ENCODE data around the gene VAPA. TPM values are rescaled to one million over a fixed set of nuclear protein-coding genes. Genes with fewer than 3 reads are reported as not detected.

The VAPA gene
- total RNA-seq, 6 experiments from 2014 or later: 184 to 237 (median 206) TPM

DNA sequence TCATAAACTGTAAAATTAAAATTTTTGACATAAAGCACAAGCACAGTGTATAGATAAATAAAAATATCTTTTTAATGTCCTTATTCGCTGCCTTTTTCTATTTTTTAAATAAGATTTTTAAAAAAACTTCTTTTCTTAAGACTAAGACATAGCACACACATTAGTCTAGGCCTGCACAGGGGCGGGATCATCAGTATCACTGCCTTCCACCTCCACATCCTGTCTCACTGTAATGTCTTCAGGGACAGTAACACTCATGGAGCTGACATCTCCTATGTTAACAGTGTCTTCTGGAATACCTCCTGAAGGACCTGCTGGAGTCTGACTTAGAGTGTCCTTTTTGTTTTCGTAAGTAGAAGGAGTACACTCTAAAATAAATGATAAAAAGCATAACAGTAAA, 33.0 kb downstream of the VAPA start:
- DNase-seq: no peak
- peaks cover 47% of the 10 kb centered on the region for H3K4me1 Mint-ChIP-seq (ENCODE audit: low read depth)
- H3K36me3 Mint-ChIP-seq (ENCODE audit: low read depth): peaks cover 25% of the 10 kb centered on the region; the same call in 1 of the 2 replicates
- no peaks in the 10 kb centered on the region for H3K27me3 Mint-ChIP-seq (ENCODE audit: insufficient read depth)
- H3K9me3 Mint-ChIP-seq: no peaks in the 10 kb centered on the region
- no peak overlapping the region for H3K4me3 Mint-ChIP-seq
- no peak for TF ChIP-seq CTCF (IDR thresholded peaks at IDR 0.05)
- no peak overlapping the region for H3K27ac Mint-ChIP-seq

DNA sequence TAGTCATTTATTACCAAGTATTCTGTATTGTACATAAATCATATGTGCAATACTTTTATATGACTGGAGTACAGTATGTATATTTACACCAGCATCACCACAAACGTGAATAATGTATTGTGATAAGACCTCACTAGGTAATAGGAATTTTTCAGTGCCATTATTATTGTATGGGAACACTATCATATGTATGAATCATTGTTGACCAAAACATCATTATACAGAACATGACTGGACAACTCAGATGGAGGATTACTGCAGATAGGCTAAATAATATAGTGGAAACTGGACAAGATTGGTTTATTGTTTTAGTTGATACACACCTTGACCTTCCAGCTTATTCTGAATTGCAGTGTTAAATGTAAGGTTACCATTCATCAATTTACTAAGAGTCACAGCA, 33.4 kb downstream of the VAPA start:
- Mint-ChIP-seq H3K36me3 (ENCODE audit: low read depth) (peaks cover 25% of the 10 kb centered on the region; the same call in 1 of the 2 replicates), H3K9me3 (no peaks in the 10 kb centered on the region), H3K4me1 (ENCODE audit: low read depth) (peaks cover 51% of the 10 kb centered on the region), H3K4me3 (no peak overlapping the region), H3K27me3 (ENCODE audit: insufficient read depth) (no peaks in the 10 kb centered on the region), H3K27ac (no peak overlapping the region)
- TF ChIP-seq CTCF (IDR thresholded peaks at IDR 0.05): no peak
- DNase-seq: no peak

GRCh38 chr18:9949315-9949714, 35.5 kb downstream of the VAPA start:
- Mint-ChIP-seq H3K4me1 (ENCODE audit: low read depth) (peaks cover 71% of the 10 kb centered on the region), H3K27ac (peak overlapping the region; percentile 64; the same call in 1 of the 2 replicates), H3K36me3 (ENCODE audit: low read depth) (peaks cover 29% of the 10 kb centered on the region; the same call in 1 of the 2 replicates), H3K27me3 (ENCODE audit: insufficient read depth) (no peaks in the 10 kb centered on the region), H3K9me3 (no peaks in the 10 kb centered on the region), H3K4me3 (no peak overlapping the region)
- no peak for DNase-seq
- no peak for TF ChIP-seq CTCF (IDR thresholded peaks at IDR 0.05)

- Mint-ChIP-seq H3K36me3 (ENCODE audit: low read depth) (peaks cover 28% of the 10 kb centered on the region; the same call in 1 of the 2 replicates), H3K27me3 (ENCODE audit: insufficient read depth) (no peaks in the 10 kb centered on the region), H3K9me3 (no peaks in the 10 kb centered on the region), H3K4me1 (ENCODE audit: low read depth) (peaks cover 71% of the 10 kb centered on the region), H3K27ac (peak overlapping the region; percentile 64), H3K4me3 (no peak overlapping the region)
- no peak for TF ChIP-seq CTCF (IDR thresholded peaks at IDR 0.05)
- DNase-seq: no peak
These were observed 36.0 kb downstream of the VAPA start for GRCh38 chr18:9949861-9950260.

GRCh38 chr18:9950289-9951016, 36.6 kb downstream of the VAPA start:
- no peak for TF ChIP-seq CTCF (IDR thresholded peaks at IDR 0.05)
- Mint-ChIP-seq H3K36me3 (ENCODE audit: low read depth) (peaks cover 25% of the 10 kb centered on the region; the same call in 1 of the 2 replicates), H3K27me3 (ENCODE audit: insufficient read depth) (no peaks in the 10 kb centered on the region), H3K4me1 (ENCODE audit: low read depth) (peaks cover 71% of the 10 kb centered on the region), H3K9me3 (no peaks in the 10 kb centered on the region), H3K27ac (peak overlapping the region; percentile 64), H3K4me3 (no peak overlapping the region)
- DNase-seq: no peak

All from HFFc6 (cell line).